Measurements from ENCODE around the gene SCLY.

DNA sequence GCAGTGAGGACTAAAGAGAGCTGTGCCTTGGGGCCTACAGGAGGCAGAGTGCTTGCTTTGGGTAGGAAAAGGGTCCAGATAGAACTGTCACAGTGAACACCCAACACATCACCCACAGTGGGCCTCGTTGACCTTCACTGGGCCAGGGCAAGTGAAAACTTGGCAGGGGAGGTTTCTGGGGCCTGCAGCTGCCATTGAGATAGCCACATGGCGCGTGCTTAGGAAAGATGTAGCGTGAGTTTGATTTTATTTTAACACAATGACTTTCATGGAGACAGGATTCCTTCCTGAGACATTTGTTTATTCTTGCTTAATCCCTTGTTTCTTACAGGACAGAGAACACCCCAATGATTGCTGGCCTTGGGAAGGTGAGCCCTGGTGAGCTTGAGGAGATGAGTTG lies 30.1 kb downstream of the SCLY start:
- TF ChIP-seq POLR2AphosphoS5 (IDR thresholded peaks at IDR 0.05) (no peak), POLR2A (IDR thresholded peaks at IDR 0.05) (no peak)
- TF ChIP-seq, protein P1, sequence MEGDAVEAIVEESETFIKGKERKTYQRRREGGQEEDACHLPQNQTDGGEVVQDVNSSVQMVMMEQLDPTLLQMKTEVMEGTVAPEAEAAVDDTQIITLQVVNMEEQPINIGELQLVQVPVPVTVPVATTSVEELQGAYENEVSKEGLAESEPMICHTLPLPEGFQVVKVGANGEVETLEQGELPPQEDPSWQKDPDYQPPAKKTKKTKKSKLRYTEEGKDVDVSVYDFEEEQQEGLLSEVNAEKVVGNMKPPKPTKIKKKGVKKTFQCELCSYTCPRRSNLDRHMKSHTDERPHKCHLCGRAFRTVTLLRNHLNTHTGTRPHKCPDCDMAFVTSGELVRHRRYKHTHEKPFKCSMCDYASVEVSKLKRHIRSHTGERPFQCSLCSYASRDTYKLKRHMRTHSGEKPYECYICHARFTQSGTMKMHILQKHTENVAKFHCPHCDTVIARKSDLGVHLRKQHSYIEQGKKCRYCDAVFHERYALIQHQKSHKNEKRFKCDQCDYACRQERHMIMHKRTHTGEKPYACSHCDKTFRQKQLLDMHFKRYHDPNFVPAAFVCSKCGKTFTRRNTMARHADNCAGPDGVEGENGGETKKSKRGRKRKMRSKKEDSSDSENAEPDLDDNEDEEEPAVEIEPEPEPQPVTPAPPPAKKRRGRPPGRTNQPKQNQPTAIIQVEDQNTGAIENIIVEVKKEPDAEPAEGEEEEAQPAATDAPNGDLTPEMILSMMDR (IDR thresholded peaks at IDR 0.05 in 8 of 11, conservative IDR thresholded peaks at IDR 0.05 in 3 of 11): no peak

Data from spleen (tissue), 7 donors.